ENCODE measurements around the gene CDK19.

- TF ChIP-seq ELF4 (IDR thresholded peaks at IDR 0.05) (no peak), BHLHE40 (IDR thresholded peaks at IDR 0.05; ENCODE audit: borderline replicate concordance) (no peak), TARDBP (IDR thresholded peaks at IDR 0.05) (no peak), SP1 (IDR thresholded peaks at IDR 0.05) (no peak), FOXM1 (IDR thresholded peaks at IDR 0.05; ENCODE audit: borderline replicate concordance) (no peak), PKNOX1 (IDR thresholded peaks at IDR 0.05) (no peak), HDGF (IDR thresholded peaks at IDR 0.05; ENCODE audit: borderline replicate concordance) (no peak)
Measured at GRCh38 chr6:110593637-110594036, 221.6 kb downstream of the CDK19 start.

All from HEK293T (cell line).